Stimulated activated CD4-positive, alpha-beta T cell treated with anti-CD3 and anti-CD28 coated beads, Interleukin-4, amount 100 ng/mL, for 1 hour (primary cell): Measurements from ENCODE around the gene TANK.
"Not testable (repeated sequence)": the region's sequence is repeated elsewhere in the genome, so short reads cannot be mapped to it uniquely, and the experiment has no call there.

Experiments
- DNase-seq: peaks from one replicate; pipeline ENCODE4 v3.0.0-alpha.2; 2020

TANK gene, protein sequence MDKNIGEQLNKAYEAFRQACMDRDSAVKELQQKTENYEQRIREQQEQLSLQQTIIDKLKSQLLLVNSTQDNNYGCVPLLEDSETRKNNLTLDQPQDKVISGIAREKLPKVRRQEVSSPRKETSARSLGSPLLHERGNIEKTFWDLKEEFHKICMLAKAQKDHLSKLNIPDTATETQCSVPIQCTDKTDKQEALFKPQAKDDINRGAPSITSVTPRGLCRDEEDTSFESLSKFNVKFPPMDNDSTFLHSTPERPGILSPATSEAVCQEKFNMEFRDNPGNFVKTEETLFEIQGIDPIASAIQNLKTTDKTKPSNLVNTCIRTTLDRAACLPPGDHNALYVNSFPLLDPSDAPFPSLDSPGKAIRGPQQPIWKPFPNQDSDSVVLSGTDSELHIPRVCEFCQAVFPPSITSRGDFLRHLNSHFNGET

DNA sequence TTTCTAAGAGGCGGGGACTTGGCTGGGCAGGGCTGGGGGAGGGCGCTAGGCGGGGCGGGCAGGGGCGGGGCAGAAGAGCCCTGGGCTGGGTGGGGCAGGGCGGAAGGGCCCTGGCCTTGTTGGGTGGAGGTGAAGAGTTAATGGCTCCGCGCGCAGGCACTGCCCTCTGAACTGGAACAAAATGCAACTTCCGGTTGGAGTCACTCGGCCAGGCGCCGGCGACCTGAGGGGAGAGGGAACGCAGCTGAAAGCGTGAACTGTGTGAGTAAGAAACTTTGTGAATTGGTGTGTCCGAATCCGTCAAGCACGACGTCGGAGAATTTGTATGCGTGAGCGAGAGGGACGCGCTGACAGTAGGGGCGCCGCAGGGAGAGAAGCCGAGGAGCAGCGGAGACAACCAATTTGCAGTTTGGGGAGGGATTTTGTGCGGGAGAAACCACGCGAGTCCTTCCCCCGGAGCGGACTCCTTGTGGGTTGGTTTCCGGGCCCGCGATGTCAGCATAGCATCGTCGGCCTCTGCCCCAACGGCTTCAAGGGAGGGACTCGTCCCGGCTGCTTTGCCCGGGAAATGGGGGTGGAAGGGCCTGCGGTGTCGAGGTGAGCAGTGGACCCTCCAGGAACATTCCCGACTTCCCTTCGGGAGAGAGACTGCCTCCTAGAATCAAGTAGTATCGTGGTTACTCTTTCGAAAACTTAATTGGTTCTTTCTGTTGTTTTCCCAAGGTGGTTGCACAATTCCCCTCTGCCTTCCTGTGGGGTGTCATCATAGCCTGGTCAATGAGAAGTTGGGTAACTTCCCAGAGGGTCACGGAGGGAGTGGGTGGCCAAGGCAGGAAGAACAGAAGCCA is at the start of gene TANK:
TSS of gene TANK (plus strand) at position 203 of the 848 bp plus-strand sequence. CDS start 19,235 bp downstream, outside the sequence.
- peak; percentile 83 for DNase-seq

DNA sequence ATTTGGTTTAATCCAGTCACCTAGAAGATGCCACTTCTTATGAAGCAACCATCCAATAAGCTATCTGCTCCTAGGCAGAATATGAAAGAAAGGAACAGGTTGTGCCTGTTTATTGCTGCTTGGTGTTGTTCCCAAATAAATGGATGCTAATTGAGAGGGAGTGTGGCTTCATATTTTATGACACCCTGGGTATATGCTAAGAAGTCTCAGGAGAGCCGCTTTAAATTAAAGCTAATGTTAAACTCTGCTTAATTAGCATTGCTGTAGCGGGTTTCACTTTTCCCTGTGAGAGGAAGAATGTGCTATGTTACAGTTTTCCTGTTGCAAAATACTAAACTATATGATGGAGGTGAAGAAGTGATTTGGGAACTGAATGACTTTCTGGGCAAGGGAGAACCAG is 48.7 kb upstream of the TANK start:
- no peak for DNase-seq

DNA sequence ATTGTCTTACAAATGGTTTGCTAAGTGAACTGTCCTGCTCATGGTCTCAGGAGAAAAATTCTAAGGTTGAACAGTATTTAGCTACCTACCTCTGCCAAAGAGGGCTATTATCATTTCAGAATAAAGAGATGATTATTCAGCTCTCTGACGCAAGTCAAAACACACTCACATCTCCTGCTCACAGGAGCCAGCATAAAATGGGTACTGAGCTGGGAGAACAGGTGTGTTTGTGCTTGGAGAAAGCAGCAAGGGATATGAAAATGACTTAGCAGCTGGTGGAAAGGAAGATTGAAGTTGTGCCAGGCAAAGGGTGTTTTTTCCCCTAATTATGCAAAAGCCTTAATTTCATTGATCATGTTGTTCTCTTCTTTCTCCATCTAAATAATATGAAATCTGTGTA is 47.3 kb upstream of the TANK start:
- DNase-seq: no peak

DNA sequence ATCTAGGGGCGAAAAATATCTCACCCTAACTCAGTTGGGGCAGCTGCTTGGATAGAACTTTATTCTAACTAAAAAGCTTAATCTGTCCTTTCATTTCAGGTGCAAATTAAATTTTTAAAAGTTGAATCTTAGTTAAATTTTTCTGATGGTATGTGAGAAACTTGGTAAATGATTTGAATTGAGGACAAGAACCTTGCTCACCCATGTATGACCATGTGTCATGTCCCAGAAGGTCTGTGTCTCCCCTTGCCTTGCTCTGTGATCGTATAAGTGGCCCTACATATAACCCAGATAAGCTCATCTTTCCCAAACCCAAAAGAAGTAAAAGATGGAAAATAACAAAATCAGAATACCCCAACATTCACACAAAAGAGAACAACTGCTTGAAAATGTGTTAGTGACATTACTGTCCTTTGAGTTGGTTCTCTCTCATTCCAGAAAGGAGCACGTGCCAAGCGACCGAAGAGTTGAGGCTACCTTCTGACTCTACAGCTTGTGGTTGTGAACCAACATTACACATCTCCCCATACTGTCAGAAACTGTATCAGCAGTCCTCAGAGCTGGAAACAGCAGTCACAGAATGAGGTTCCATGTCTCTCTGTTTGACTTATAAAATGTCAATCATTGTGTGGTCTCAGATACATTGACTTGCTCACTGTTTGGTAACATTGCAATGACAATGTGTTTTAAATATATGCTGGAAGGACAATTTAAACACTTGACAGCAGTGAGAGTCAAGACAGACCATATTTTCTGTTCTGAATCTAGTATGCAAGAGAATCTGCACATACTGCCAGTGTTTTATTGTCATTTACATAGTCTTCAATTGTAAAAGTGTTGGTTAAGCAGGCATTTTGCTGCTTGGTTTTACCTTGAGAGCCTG is 46.3 kb upstream of the TANK start:
- no peak for DNase-seq

DNA sequence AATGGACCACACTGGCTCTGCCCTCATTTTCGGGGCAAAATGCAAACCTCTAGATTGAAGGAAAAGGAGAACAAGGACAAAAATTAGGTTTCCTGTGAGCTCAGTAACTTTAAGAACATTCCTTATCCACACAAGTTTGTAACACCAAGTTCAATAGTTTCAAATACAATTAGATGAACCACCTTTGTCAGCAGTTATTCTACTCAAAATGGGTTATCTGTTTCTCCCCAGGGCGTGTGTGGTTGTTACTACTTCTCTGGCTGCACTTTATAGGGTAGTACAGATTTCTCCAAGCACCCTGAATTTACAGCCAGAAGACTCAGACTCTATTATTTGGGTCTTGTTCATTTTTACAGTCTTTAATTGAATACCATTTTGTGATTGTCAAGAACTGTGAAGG is 45.0 kb upstream of the TANK start:
- DNase-seq: no peak

DNA sequence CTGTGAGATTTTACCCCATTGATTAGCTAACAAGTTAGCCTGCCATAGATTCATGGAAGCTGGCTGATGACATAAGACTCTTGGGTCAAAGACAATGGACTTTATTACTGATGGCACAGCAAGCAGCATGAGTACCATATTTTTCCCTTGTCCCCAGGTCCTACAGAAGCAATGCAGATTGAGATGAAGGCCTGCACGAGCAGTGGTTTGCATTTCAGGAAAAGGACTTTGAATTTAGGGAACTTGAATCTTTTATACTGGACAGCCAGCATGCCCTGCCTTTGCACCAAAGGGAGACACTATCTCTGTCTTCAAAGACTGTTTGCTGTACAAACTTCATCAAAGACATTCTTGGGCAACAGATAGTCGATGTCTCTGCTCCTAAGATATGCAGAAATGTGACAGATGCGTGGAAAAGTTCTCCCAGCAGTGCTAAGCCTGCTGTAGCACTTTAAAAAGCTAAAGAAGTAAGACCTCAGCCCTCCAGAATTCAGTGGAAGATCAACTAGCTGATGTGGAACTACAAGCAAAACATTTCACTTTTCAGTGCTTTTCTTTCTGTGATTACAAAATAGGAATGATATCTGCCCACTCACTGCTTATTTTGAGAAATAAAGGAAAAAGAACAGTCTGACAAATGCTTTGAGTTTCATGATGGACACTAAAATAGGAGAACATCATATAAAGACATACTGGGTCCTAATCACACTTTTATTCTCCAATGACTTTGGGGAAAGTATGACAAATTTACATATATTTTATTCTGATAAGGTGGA is 44.4 kb upstream of the TANK start:
- no peak for DNase-seq

DNA sequence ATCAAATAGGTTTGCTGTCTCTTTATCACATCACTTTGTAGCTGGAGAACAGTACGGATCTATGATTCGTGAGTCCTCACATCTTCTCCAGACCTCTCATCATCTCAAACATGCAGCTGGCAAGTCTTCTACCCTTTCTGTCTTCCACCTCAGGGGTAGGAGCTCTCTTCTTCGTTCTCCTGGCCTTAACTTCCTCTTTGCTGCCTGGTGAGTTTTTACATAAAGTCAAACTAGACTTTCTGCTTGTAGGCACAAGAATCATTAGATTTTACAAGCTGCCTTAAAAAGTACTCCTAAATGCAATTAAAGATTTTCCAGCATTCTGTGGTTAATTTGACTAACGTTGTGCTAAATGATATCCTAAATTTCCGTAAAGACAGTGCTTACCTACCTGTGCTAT is 43.7 kb upstream of the TANK start:
- DNase-seq: no peak

DNA sequence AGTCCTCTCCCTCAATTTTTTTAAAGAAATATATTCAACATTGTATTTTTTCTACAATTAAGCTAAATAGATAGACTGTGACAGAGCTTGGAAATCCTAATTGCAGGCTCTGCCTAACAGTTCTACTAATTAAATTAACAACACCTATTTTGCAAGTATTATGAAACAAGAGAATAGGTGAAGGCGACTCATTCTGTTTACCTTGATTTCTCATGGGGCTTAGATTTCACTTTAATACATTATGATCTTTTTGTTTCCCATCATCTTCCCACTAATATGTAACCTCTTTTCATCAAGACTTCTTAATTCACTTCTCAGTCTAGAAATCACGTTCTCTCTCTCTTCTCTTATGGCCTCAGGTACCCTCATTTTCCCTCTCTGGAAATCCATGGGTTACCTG is 42.7 kb upstream of the TANK start:
- DNase-seq: no peak

DNA sequence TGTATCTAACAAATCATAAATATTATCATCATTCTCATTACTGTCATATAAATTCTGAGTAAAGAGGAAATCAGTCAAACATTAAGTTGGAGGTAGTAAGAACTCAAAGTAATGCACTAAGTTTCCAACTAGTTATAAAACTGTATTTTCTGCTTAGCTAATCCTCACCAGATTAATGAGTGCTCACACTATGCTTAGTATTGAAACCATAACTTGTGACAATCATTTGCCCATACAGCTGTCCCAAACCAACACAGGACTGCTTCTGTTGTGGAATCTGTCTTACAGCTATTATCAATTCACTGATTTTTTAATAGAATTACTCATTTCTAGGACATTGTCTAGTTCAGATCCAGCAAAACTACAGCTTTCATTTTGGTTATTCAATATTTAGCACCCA is 41.5 kb upstream of the TANK start:
- DNase-seq: no peak

DNA sequence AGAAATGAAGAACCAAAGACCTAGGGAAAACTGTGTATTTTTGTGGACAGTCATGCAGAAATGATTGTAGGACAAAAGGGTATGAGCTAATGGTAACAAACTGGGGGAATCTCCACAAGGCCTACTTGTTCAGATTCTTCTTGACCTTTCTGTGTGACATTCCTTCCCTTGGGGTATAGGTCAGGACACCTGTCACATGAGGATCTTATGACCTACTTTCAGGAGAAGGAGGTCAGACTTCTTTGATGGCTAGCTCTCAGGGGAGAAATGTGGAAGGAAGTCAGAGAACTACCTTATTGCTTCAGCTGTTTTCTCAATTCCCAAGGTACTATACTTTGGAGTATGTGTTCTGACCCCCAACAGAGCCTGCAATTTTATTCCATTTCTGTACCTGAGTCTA is 40.7 kb upstream of the TANK start:
- no peak for DNase-seq

DNA sequence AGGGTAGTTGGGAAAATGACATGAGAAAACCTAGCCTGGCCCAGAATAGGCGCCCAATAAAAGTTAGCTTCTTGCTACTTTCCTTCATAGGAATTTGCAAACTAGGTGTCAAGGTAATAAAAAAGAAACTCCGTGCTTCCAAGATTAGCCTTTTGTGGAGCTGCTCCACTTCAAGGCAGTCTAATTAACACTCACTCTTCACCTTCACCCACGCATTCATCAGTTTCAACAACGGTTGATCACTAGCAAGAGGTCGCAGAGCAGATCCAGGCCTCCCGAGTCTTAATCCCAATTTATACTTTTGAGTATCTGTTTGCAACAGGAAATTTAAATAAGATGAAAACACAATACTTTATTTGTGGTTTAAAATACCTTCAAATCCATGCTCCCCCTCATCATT is 39.5 kb upstream of the TANK start:
- no peak for DNase-seq

DNA sequence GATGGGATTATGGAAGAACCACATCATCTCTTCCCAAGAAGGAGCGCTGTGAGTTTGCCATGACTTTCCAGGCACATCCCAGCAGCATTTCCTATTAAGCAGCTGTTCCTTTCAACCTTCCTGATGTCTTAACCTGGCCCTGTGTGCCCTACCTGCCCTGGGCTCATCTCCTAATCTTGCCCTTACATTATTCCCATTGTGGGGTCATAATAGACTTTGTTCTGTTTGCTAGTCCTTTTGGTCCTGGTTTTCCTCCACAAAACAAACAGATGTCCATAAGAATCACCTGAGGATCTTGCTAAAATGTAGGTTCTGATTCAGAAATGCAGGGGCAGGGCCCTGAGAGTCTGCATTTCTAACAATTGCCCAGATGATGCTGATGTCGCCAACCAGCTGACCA is 38.6 kb upstream of the TANK start:
- no peak for DNase-seq

DNA sequence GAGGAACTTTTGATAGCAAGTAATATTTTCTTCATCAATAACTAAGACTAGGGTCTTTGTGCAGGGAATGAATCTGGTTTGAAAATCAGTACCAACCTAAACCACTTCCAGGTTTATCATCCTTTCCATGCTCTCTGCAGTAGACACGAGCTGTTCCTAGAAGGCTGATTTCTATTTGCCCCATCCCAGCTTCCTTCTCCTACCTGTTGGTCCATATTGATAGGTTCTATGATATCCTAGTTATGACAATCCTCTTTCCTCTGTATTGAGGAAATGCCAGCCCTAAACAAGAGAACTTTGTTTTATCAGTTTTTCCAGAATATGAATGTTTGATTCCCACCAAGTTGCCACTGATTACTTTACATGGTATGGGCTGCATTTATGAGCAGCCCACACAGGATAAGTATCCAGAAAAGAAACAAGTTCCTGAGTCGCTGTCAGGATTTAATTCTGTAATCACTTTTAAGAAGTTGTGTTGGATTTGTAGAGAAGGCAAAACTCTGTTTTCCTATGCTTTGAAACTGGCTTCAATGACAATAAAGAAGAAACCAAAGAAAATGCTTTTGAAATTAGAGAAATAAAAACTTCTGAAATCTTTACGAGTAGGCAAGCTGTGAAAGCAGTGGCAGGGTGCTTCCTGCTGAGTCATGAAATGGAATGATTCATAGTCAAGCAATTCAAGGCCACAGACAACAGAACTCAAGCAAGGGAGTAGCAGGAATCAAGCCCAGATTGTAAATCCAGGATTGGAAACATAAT is 37.3 kb upstream of the TANK start:
- DNase-seq: no peak

DNA sequence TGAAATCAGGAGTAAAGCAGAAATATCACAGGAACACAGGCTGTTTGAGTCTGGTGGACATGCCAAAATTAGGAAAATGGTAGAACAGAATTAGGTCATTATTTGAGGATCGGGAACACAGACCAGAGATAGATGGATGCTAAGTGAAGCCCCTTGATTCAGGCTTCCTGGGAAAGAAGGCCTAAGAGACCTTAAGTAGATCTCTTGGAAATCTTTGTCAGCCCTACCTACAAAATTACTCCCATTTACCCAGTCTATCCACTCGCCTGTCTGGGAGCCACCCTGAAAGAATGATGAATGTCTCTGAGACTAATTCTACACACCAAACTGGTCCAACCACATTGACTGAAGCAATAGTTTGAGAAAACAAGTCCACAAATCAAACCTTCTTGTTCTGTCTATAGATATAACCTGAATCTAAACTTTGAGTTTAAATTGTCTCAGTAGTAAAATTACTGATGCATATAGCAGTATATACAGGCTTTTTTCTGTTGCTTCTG is 36.6 kb upstream of the TANK start:
- DNase-seq: no peak

DNA sequence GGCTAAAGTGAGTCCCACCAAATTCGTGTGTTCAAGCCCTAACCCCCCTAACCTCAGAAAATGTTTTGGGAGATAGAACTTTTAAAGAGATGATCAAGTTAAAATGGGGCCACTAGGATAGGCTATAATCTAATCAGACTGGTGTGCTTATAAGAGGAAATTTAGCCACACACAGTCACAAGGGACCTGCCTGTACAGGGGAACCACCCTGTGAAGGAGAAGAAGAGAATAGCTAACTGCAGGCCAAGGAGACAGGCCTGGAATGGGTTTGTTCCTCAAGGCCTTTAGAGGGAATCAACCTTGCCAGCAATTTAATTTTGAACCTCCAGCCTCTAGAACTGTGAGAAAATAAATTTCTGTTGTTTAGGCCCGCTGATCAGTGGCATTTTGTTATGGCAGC is 36.0 kb upstream of the TANK start:
- no peak for DNase-seq

DNA sequence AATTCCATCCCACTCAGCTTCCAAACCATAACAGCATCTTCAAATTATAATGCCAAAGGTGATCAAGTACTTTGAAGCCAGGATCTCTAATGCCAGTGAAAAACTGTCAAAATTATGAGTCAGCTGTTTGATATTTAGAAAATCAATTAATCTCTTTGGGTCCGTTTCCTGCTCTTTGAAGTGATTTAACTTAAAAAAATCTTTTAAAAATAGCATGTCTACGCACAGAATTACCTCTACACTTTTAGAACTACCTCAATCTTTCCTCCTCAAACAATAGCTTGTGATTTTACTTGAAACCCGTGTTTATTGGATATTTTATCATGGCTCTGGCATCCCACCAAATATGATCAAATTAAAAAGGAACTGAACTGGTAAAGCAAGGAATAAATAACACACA is 31.3 kb upstream of the TANK start:
- no peak for DNase-seq

DNA sequence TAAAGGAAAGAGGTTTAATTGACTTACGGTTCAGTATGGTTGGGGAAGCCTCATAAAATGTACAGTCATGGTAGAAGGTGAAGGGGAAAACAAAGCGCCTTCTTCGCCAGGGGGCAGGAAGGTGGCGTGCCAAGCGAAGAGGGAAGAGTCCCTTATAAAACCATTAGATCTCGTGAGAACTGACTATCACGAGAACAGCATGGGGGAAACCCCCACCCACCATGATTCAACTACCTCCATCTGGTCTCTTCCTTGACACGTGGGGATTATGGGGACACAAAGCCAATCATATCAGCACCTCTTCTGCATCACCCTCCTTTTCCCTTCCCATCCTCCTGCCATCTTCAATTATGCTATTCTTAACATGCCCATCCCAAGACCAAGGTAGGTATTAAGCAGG is 29.9 kb upstream of the TANK start:
- no peak for DNase-seq

DNA sequence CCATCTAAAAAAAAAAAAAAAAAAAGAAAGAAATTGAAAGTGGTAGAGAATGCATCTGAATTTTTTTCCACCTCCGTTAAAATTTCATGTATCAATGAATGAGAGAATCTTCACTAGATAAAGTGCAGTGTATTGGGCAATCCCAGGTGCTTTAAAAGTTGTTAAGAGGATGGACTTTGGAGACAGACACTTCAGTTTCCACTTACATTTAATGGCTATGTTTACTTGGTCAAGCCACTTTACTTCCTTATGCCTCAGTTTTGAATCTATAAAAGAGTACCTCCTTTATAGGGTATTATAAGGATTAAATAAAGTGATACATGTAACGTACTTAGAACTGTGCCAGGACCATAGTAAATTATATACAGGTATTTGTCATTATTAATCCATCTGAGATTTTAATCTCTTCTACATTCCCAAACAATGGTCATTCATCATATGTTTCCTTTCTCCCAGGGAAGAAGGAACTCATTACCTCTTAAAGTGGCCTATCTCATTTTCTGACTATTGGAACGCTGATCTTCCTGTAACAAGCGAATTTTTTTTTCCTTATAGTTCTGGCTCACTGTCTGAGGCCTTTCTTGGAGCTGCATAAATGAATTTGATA is 29.1 kb upstream of the TANK start:
- no peak for DNase-seq

DNA sequence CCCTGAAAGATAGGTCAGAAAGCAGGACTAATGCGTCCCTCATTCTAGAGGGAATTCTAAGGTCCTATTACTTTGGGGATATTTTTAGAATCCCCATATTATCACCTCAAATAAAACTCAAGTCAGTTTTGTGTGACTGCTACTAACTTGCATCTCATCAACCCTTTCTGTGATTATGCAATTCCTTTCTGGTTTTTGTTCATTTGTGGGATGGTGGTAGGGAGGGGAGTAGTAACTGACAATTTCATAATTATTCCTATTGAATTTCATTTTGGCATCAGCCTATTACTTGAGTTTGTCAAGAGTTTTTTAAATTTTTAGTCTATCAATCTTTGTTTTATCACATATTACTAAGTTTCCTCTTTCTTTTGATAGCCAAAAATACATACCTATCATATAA is 28.4 kb upstream of the TANK start:
- DNase-seq: no peak

DNA sequence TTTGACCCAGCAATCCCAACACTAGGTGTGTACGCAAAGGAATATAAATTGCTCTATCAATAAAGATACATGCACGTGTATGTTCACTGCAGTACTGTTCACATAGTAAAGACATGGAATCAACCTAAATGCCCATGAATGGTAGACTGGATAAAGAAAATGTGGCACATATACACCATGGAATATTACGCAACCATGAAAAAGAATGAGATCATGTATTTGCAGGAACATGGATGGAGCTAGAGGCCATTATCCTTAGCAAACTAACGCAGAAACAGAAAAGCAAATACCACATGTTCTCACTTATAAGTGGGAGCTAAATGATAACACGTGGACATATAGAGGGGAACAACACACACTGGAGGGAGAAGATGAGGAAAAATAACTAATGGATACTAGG is 27.8 kb upstream of the TANK start:
- not testable (repeated sequence) for DNase-seq

DNA sequence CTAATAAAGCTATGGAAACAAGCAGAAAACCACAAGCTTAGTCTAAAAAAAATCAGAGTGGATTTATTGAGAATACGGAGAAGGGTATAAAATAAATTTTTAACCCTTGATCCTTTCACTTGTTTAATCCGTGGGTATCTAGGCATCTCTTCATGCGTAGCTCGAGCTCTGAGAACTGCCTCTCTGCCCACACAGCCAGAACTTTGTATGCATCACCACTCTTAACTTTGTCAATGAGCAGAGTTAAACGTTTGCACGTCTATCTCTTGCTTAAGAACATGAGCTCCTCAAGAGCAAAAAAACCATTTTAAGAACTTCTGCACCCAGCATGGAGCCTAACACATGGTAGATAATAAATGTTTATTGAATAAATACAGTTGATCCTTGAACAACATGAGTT is 26.9 kb upstream of the TANK start:
- DNase-seq: no peak
